ENCODE measurements around the gene KRTAP4-6.
"Not testable (repeated sequence)": the region's sequence is repeated elsewhere in the genome, so short reads cannot be mapped to it uniquely, and the experiment has no call there.

The KRTAP4-6 gene

DNA sequence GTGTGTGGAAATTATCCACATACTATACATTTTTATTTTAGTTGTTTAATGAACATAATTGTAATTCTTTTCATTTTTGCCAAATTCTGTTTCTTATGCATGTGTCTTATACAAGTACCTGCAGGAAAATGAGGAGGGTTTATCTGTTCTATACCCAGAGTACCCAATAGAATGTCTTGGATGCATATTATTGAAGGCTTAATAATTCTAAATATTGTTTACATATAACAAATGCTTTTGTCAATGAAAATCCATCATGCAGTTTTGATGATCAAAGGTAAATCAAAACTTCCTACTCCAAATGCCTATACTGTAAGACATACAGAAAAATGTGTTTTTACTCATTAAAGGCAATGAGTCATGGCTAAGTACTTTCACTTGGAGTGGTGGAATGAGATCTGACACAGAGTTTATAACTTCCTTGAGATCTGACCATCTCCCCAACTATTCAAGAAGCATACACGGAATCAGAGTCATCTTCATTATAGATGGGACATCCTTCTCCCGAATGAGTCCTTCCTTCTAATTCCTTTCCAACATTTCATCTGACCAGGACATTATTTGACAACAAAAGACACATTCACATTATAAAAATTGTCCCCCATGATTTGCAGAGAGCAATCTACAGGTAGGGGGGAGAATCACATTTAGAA lies 35.8 kb downstream of the KRTAP4-6 start:
- not testable (repeated sequence) for DNase-seq

DNA sequence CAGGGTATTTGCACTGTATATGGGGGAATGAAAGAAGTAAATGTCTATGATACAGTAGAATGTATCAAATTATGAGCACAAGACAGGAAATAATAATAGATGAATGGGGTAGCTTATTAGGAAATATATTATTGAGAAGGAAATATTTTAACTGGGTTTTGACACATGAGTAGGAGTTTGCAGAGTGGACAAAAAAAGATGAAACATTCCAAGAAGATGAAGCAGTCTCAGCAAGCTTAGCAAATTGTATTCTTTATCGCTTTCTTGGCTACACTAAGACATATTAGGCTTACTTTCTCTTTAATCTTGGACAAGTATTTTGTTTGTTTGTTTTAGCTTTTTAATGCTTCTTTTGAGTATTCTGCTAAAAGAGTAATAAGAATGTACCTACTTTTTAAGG lies 36.4 kb downstream of the KRTAP4-6 start:
- DNase-seq, result no peak

DNA sequence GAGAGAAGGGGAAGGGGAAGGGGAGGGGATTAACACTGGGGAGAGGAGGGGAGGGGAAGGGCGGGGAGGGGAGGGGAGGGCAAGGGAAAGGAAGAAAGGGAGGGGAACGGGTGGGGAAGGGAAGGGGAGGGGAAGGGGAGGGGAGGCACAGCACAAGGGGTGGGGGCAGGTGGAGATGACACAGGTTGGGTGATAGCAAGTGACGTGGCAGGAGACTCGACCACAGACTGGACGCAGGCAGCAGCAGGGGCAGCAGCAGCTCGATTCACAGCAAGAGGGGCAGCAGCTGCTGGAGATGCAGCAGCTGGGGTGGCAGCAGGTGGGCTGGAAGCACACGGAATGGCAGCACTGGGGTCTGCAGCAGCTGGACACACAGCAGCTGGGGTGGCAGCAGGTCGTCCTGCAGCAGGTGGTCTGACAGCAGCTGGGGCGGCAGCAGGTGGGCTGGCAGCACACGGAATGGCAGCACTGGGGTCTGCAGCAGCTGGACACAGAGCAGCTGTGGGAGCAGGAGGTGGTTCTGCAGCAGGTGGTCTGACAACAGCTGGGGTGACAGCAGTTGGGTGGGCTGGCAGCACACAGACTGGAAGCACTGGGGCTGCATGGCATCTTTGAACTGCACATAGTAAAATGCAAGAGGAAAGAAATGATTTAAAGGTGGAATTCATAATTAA lies 38.6 kb downstream of the KRTAP4-6 start, which contains the start of gene KRTAP4-16:
Gene KRTAP4-16, minus strand, starts transcription at position 624 of the 674 bp plus-strand sequence. Its CDS starts 0 bp downstream, at position 624.
- DNase-seq, result no peak

- not testable (repeated sequence) for DNase-seq
These were observed 40.5 kb downstream of the KRTAP4-6 start for GRCh38 chr17:41099682-41100480.

DNA sequence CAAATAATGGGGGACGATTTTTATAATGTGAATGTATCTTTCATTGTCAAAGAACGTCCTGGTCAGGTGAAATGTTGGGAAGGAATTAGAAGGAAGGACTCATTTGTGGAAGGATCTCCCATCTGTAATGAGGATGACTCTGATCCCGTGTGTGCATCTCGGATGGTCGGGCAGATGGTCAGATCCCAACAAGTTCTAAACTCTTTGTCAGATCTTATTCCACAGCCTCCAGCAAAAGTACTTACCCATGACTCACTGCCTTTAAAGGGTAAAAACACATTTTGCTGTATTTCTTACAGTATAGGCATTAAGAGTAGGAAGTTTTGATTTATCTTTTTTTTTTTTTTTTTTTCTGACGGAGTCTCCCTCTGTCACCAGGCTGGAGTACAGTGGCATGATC lies 41.9 kb downstream of the KRTAP4-6 start:
- DNase-seq, result no peak

DNA sequence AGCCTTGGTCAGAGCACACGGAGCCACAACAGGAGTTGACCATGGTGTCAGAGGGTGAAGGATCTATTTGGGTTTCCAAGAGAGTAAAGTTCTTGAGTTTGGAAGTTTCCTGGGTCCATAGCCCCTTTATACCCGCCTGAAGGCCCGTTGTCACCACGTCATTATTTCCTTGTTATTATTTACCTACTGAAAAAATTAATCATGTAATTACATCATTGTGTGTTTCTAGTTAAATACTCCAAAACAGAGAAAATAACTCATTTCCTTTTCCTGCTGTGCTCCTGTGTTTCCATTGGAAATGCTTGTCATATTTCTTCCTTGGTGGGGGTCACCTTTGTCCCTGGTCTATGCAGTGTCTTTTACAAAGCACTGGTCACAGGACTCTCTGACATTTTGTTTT lies 42.3 kb downstream of the KRTAP4-6 start, which contains the start of gene KRTAP4-8:
Gene KRTAP4-8, minus strand, starts transcription at position 101 of the 400 bp plus-strand sequence. Its CDS starts 58 bp downstream, at position 43.
- DNase-seq, result no peak

- no peak for DNase-seq
These were observed 44.3 kb downstream of the KRTAP4-6 start for GRCh38 chr17:41096055-41096454.
